ENCODE measurements around the gene LHB. TPM values are rescaled to one million over a fixed set of nuclear protein-coding genes. Genes with fewer than 3 reads are reported as not detected.
"Not testable (repeated sequence)": the region's sequence is repeated elsewhere in the genome, so short reads cannot be mapped to it uniquely, and the experiment has no call there.

The LHB gene
- not detected for total RNA-seq

DNA sequence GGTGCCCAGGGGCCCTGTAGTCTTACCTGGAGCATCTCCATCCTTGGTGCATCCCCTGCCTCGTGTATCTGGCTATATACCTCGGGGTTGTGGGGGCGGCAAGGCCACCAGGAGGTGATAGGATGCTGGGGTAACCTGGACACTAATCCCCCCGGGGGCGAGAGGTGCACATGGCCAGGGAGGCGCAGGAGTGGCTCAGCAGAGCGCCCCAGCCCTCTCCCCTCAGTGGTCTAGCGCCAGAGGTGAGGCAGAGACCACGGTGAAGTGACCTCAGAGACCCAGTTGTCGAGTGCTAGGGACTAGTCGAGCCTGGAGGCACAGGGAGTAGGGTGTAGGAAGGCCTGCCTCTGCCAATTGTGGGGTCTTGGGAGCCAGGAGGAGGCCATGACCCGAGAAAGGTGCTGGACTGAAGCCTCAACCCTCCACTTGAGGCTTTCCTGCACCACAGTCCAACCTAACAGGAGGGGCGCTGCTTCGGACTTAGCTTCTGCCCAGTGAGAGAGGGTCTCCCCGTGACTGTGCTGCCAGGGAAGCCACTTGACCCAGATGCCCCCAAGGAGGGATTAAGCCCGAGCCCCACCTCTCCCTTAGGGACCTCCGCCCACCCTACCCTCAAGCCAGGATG is at the start of gene LHB:
TSS of gene LHB (minus strand) at position 51 of the 625 bp plus-strand sequence. CDS start at position 41, 10 bp downstream.
- H3K27me3 ChIP-seq (ENCODE audit: insufficient read depth, low read length), result peaks cover 14% of the 10 kb centered on the region
- H3K9me3 ChIP-seq (ENCODE audit: low read depth, low read length), result no peaks in the 10 kb centered on the region
- peak within 1 kb of the TSS; percentile 32 for H3K4me3 ChIP-seq (ENCODE audit: low read length)
- H3K4me1 ChIP-seq (ENCODE audit: insufficient read depth, low read length), result peaks cover 22% of the 10 kb centered on the region

DNA sequence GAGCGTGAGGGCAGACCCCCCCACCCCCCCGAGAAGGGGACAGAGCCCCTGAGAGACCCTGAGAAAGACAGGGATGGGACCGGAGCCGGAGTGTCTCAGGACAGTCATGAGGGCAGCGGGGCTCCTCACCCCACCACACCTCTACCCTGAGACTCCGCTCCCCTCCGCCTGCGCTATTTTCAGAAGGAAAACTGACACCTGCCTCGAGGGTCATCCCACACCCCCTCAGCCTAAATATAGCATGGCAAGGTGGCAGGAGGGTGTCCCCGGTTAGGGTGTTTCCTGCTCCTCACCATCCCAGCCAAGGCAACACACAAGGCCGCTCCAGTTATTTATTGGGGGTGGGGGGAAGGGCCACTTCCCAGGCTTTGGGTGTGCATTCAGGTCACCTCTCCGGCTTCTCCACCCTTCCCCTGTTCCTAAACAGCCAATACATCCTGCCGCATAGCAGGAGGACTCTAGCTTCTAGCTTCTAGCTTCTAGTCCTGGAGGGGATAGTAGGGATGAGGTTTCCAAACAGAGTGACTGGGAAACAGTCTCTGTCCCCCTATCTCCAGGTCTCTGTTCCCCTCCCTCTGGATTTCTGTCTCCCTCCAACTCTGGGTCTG is 49.1 kb upstream of the LHB start:
- Histone ChIP-seq H3K27me3 (ENCODE audit: insufficient read depth, low read length) (peaks cover 29% of the 10 kb centered on the region), H3K4me3 (ENCODE audit: low read length) (no peak overlapping the region), H3K9me3 (ENCODE audit: low read depth, low read length) (no peaks in the 10 kb centered on the region), H3K4me1 (ENCODE audit: insufficient read depth, low read length) (no peaks in the 10 kb centered on the region)

DNA sequence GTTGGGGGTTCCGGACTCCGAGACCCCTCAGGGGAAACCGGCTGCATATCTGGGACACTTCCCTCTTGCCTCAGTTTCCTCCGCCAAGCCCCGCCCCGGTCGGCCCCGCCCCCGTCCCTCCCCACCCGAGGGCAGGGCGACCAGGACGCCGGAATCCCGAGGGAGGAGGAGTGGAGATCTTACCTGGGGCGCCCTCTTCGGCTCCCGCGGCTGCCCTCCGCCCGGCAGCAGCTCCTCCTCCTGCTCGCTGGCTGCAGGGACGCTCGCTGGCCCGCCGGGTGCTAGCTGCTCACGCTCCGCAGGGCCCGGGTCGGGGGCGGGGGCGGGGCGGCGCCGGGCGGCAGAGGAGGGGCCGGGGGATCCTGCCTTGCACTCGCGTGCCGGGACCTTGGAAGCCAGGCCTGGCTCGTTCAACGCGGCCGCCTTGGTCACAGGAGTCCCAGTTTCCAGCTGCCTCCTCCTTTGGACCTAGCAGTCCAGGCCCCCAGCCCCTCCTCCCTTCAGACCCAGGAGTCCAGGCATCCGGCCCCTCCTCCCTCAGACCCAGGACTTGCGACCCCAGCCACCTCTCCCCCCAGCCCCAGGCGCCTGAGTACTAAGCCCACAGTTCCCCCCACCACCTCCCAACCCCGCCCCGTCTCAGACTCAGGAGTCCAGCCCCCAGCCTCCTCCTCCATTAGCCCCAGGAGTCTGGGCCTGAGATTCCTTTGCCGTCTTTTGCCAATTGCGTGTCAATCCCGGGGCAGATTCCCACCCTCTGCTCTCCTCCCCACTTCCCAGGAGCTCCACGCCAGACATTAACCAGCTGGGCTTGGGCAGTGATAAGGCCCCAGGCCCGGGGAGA is 48.1 kb upstream of the LHB start, which contains the start of gene NTF4:
TSS of gene NTF4 (minus strand) at position 51 of the 844 bp plus-strand sequence. CDS start 2,821 bp downstream, outside the sequence.
- Histone ChIP-seq H3K27me3 (ENCODE audit: insufficient read depth, low read length) (peaks cover 32% of the 10 kb centered on the region), H3K9me3 (ENCODE audit: low read depth, low read length) (no peaks in the 10 kb centered on the region), H3K4me3 (ENCODE audit: low read length) (no peak within 1 kb of the TSS), H3K4me1 (ENCODE audit: insufficient read depth, low read length) (no peaks in the 10 kb centered on the region)

DNA sequence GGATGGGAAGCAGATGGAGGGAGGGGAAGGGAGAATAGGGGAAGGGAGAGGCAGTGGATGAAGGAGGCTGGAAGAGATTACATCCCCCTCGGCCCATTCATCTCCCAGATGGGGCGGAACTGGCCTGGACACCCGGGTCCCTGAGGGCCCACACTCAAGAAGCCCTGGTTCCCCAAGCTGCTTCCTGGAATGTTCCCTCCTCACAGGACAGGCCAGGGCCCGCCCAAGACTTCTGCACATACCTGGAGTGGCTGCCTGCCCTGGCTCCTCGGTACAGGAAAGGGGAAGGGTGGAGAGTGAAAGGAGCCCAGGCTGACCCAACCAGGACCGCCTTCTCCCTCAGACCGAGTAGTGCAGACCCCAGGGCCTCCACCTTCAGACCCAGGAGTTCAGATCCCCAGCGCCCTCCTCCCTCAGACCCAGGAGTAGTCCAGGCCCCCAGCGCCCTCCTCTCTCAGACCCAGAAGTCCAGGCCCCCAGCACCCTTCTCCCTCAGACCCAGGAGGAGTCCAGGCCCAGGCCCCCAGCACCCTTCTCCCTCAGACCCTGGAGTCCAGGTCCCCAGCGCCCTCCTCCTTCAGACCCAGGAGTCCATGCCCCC is 47.2 kb upstream of the LHB start:
- Histone ChIP-seq H3K27me3 (ENCODE audit: insufficient read depth, low read length) (peaks cover 31% of the 10 kb centered on the region), H3K9me3 (ENCODE audit: low read depth, low read length) (no peaks in the 10 kb centered on the region), H3K4me1 (ENCODE audit: insufficient read depth, low read length) (no peaks in the 10 kb centered on the region), H3K4me3 (ENCODE audit: low read length) (no peak overlapping the region)

DNA sequence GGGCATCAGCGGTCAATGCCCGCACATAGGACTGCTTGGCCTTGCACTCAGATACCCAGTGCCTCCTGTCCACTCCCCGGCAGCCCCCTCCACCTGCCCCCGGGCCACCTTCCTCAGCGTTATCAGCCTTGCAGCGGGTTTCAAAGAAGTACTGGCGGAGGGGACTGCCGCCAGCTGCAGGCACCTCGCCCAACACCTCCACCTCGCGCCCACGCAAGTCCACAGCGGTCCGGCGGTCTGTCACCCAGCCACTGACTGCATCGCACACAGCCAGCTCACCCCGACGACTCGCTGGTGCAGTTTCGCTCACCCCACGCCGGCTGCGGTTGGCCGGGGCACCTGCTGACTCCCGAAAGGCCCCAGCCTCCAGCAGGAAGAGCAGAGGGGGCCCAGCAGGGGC is 44.6 kb upstream of the LHB start:
- H3K27me3 ChIP-seq (ENCODE audit: insufficient read depth, low read length), result peaks cover 38% of the 10 kb centered on the region
- H3K9me3 ChIP-seq (ENCODE audit: low read depth, low read length), result no peaks in the 10 kb centered on the region
- H3K4me3 ChIP-seq (ENCODE audit: low read length), result no peak overlapping the region
- H3K4me1 ChIP-seq (ENCODE audit: insufficient read depth, low read length), result peaks cover 15% of the 10 kb centered on the region

DNA sequence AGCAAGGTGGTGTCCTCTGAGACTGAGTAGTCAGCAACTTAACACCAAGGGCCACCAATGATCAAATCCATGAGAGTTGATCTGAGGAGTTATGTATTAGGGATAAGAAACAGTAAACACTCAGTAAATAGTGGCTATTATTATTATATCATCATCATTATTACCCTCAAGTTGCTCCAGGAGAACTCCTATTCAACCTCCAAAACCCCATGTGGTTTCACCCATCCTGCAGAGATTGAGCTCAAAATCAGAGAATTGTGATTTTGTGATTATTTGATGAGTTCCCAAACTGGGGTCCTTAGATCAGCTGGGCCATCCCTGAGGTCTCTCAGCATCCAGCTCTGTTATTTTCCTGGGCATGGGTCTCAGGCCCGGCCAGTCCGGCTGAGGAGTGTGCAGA is 44.1 kb upstream of the LHB start:
- Histone ChIP-seq H3K9me3 (ENCODE audit: low read depth, low read length) (no peaks in the 10 kb centered on the region), H3K27me3 (ENCODE audit: insufficient read depth, low read length) (peaks cover 38% of the 10 kb centered on the region), H3K4me3 (ENCODE audit: low read length) (no peak overlapping the region), H3K4me1 (ENCODE audit: insufficient read depth, low read length) (peaks cover 19% of the 10 kb centered on the region)

DNA sequence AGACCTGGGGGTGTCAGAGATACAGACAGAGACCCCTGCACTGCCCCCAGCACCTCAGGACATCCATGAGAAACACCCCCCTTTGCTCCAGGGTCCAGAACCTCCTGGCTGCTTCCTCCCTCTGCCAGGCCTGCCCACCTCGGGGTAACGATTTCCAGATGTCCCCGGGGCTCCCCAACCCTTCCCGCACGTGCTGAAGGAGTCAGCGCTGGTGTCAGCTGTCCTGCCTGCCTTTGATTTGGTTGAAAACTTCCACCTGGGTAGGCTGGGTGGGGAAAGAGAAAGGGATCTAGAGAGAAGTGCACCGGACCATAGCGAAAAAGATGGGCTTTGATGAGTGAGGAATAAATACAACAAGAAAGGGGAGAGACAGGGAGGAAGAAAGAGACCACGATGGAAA is 42.2 kb upstream of the LHB start:
- Histone ChIP-seq H3K4me3 (ENCODE audit: low read length) (no peak overlapping the region), H3K9me3 (ENCODE audit: low read depth, low read length) (no peaks in the 10 kb centered on the region), H3K27me3 (ENCODE audit: insufficient read depth, low read length) (peaks cover 38% of the 10 kb centered on the region), H3K4me1 (ENCODE audit: insufficient read depth, low read length) (peaks cover 22% of the 10 kb centered on the region)

DNA sequence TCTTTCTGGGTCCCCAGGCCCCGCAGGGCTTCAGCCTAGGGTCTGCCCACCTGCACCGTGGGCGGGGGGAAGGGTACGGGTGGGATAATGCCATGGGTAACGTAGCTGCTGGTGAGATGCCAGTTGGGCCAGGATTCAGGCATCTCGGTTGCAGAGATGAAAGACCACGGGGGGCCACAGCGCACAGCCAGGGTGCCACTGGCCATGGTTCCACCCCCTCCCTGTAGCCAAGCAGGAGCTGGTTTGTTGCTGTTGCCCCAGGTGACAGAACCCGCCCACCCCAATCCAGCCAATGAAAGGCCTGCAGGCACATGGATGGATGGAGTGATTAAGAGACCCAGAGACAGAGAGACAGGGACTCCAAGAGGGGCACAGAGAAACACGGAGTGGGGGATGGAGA is 41.7 kb upstream of the LHB start:
- H3K9me3 ChIP-seq (ENCODE audit: low read depth, low read length), result no peaks in the 10 kb centered on the region
- no peak overlapping the region for H3K4me3 ChIP-seq (ENCODE audit: low read length)
- H3K27me3 ChIP-seq (ENCODE audit: insufficient read depth, low read length), result peaks cover 36% of the 10 kb centered on the region
- H3K4me1 ChIP-seq (ENCODE audit: insufficient read depth, low read length), result peaks cover 22% of the 10 kb centered on the region

DNA sequence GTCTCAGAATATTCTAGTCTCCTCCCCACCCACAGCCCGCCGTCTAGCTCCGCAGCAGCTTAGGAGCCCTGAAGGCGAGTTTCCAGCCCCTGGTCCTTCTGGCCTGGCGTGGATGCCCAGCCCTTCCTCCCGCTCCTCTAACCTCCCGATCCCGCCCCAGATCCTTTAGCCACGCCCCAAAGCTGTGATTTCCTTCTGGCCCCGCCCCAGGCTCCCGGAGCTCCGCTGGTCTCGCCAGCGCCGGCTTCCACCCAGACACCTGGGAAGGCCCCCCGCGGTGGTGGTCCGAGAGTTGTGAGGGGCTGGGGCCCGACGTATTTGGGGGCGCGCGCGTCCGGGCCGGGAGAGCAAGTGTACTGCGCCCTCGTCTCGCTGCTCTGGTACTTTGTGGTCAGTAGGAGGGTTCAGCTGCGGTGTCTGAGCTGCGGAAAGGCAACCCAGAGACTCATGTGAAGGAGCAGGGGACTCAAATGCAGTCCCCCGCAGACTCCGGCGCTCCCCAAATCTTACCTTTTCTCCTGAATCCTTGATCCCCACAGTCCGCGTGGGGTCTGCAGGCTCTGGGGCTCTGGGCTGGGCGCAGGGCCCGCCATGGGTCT is 40.8 kb upstream of the LHB start, which contains the start of gene CGB7:
TSS of gene CGB7 (minus strand) at position 114 of the 599 bp plus-strand sequence. CDS start 2,374 bp downstream, outside the sequence.
- peaks cover 22% of the 10 kb centered on the region for H3K4me1 ChIP-seq (ENCODE audit: insufficient read depth, low read length)
- no peak within 1 kb of the TSS for H3K4me3 ChIP-seq (ENCODE audit: low read length)
- H3K9me3 ChIP-seq (ENCODE audit: low read depth, low read length), result no peaks in the 10 kb centered on the region
- H3K27me3 ChIP-seq (ENCODE audit: insufficient read depth, low read length), result peaks cover 36% of the 10 kb centered on the region

DNA sequence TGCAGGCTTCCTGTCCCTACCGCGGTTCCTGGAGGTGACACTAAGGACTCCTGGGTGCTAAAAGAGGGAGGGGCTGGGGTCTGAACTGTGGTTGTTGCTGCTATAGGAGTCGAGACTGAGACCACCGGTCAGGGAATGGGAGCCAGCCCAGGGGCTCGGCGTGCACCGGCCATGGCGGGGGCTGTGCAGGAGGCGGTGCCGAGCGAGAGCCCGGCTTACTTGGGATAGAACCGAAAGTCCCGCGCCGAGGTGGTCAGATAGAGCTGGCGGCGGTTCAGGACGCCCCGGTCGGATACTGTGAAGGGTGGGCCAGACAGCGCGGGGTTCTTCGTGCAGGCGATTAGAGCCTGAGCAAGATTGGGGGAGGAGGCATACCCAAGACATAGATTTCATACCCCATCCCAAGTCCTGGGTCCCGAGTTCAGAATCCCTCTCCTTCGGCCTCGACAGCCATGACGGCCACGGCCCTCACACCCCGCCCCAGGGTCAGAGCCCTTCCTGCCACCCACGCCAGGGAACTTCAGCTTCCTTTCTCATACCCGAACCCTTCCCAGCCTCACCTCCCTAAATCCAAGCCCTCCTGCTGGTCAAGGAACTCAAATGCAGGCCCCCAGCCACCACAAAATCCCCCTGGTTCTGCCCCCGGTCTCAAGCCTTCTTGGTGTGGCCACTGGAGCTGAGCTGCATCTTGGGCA is 40.2 kb upstream of the LHB start:
- H3K9me3 ChIP-seq (ENCODE audit: low read depth, low read length); H3K4me3 ChIP-seq (ENCODE audit: low read length): not testable (repeated sequence)
- H3K27me3 ChIP-seq (ENCODE audit: insufficient read depth, low read length), result peaks cover 36% of the 10 kb centered on the region
- peaks cover 22% of the 10 kb centered on the region for H3K4me1 ChIP-seq (ENCODE audit: insufficient read depth, low read length)

DNA sequence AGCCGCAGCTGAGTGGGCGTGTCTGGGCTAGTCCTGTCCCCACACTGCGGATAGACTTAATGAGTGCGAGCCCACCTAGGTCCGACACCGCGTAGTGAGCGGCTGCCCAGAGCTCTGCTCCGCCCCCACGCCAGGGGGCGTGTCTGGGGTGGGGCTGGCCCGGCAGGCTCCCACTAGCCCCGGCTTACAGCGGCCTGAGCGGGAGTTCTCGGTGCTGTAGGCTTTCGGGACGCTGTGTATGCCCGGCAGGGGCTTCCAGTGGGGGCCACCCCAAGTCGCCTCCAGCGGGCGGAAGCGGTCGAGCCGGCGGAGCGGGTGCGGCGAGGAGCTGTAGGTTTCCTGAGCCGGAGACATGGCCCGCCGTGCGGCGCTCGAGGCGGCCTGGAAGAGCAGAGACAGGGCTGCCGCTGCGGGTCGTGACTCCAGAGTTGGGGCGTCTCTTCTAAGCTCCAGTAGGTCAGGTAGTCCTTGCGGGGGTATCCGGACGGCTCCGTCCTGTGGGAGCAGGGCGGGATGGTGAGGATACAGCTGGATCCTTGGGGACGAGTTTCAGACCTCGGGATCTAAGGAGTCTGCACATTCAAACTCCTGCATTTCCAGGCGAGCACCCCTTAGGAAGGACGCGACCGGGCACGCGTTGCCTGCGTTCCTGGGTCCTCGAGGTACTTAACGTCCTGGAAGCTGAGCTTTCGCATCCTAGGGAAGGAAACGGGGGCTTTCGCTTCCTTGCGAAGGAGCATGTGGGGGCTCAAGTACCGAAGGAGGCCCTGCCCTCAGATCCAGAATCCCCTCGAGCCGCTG is 39.4 kb upstream of the LHB start:
- H3K4me1 ChIP-seq (ENCODE audit: insufficient read depth, low read length), result peaks cover 22% of the 10 kb centered on the region
- H3K9me3 ChIP-seq (ENCODE audit: low read depth, low read length), result no peaks in the 10 kb centered on the region
- peak overlapping the region; percentile 23 for H3K4me3 ChIP-seq (ENCODE audit: low read length)
- H3K27me3 ChIP-seq (ENCODE audit: insufficient read depth, low read length), result peaks cover 36% of the 10 kb centered on the region

DNA sequence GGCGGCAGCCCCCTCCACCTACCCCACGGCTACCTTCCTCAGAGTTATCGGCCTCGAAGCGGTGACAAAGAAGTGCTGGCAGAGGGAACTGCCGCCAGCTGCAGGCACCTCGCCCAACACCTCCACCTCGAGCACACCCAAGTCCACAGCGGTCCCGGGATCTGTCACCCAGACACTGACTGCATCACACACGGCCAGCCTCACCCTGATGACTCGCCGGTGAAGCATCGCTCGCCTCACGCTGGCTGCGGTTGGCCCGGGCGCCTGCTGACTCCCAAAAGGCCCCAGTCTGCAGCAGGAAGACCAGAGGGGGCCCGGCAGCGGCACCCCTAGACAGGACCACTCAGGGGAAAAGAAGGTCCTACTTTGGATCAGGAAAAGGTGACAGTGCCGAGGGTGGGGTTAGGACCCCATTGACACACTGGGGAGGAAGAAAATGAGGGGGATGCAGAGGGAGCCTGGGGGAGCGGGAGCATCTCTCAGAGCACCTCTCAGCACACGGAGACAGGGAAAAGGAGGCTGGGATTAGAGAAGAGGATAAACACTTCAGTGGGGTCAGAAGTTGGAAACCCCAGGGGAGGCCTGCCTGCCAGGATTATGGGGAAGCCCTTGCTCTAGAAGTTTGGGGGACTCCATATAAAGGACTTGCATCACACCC is 33.6 kb upstream of the LHB start:
- H3K9me3 ChIP-seq (ENCODE audit: low read depth, low read length); H3K27me3 ChIP-seq (ENCODE audit: insufficient read depth, low read length); H3K4me1 ChIP-seq (ENCODE audit: insufficient read depth, low read length); H3K4me3 ChIP-seq (ENCODE audit: low read length): not testable (repeated sequence)

DNA sequence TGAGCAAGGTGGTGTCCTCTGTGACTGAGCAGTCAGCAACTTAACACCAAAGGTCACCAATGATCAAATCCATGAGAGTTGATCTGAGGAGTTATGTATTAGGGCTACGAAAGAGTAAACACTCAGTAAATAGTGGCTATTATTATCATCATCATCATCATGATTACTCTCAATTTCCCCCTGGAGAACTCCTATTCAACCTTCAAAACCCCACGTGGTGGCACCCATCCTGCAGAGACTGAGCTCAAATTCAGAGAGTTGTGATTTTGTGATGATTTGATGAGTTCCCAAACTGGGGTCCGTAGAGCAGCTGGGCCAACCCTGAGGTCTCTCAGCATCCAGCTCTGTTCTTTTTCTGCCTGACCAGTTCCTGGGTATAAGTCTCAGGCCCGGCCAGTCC is 32.9 kb upstream of the LHB start:
- H3K27me3 ChIP-seq (ENCODE audit: insufficient read depth, low read length); H3K4me1 ChIP-seq (ENCODE audit: insufficient read depth, low read length); H3K9me3 ChIP-seq (ENCODE audit: low read depth, low read length); H3K4me3 ChIP-seq (ENCODE audit: low read length): not testable (repeated sequence)

Data from mononuclear cell (primary cell).